Kidney capillary endothelial cell (primary cell): ENCODE results near the gene STEAP2.
"Not testable (repeated sequence)": the region's sequence is repeated elsewhere in the genome, so short reads cannot be mapped to it uniquely, and the experiment has no call there.

Experiments
- DNase-seq: peaks from one replicate; pipeline ENCODE4 v3.0.0-alpha.2; 2018; ENCODE audit warnings: low spot score

Gene STEAP2

GRCh38 chr7:90233569-90233968 is 22.0 kb downstream of the STEAP2 start:
- DNase-seq: no peak

DNA sequence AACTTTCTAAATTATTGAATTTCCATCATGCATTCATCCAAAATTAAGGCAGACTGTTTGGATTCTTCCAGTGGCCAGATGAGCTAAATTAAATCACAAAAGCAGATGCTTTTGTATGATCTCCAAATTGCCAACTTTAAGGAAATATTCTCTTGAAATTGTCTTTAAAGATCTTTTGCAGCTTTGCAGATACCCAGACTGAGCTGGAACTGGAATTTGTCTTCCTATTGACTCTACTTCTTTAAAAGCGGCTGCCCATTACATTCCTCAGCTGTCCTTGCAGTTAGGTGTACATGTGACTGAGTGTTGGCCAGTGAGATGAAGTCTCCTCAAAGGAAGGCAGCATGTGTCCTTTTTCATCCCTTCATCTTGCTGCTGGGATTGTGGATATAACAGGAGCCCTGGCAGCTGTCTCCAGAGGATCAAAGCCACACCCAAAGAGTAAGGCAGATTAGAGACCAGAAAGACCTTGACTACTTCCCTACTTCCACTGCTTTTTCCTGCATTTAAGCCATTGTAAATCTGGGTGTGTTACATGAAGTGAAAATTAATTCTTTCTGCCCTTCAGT is 25.3 kb downstream of the STEAP2 start:
- no peak for DNase-seq

DNA sequence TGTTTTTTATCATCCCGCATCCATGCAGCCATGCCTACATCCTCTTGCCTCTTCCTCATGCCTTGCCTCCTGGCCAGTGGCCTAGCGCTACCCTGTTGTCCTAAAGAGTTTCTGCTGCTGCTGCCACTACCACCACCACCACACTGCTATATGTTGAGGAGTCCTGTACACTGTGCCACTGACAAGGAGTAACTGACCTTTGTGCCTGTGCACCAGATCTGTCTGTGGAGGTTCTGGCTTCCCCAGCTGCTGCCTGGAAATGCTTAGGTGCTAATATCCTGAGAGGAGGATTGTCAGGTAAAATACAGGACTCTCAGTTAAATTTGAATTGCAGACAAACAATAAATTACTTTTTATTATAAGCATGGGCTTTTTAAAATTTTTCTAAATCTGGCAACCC is 26.5 kb downstream of the STEAP2 start:
- no peak for DNase-seq

DNA sequence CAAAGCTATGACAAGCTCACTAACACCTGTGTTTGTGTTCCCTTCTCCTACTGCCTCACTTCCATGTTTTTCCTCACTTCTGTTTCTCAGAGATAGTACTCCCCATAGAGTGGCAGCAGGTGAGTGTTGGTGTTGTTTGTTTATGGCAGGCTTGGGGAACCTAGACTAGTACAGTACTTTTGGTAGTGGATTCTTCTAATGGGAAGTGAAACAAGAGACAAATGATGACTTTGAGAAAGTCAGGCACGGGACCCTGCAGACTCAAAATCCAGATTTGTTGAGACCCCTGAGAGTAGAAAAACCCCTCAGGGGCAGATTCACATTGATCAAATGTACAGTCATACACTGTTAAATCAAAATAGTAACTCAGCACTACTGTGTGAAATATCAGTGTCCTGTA is 27.0 kb downstream of the STEAP2 start:
- DNase-seq: no peak

DNA sequence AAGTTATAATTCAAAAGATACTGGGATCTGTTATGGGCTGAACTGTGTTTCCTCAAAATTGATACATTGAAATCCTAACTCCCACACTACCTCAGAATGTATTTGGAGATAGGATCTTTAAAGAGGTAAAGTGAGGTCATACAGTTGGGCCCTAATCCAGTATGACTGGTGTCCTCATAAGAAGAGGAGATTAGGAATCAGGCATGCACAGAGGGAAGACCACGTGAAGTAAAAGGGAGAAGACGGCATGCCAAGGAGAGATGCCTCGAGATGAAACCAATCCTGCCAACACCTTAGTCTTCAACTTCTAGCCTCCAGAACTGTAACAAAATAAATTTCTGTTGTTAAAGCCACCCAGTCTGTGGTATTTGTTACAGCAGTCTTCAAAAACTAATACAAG is 27.5 kb downstream of the STEAP2 start:
- no peak for DNase-seq

DNA sequence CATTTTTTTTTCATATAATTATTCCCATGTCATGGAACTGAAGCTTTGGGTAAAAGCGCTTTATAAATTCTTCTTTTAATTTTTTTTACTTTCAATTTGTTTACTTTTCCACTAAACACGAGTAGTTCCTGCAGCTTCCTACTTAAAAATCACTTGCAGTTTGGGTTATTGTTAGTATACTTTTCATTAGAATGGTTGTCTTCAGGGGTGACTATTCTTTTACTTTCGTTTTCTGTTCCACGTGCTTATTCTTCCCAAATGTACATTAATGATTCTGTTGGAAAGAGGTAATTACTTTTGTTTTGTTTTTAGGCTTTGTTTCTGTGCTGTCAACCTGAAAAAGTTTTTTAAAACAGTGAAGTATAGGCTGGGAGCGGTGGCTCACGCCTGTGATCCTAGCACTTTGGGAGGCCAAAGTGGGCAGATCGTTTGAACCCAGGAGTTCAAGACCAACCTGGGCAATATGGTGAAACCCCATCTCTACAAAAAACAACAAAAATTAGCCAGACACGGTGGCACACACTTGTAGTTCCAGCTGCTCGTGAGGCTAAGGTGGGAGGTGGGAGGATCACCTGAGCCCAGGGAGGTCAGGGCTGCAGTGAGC is 28.2 kb downstream of the STEAP2 start:
- DNase-seq: no peak

- DNase-seq: no peak
These were observed 31.0 kb downstream of the STEAP2 start for GRCh38 chr7:90242369-90243168.

GRCh38 chr7:90243556-90243955 is 32.0 kb downstream of the STEAP2 start:
- DNase-seq: no peak

DNA sequence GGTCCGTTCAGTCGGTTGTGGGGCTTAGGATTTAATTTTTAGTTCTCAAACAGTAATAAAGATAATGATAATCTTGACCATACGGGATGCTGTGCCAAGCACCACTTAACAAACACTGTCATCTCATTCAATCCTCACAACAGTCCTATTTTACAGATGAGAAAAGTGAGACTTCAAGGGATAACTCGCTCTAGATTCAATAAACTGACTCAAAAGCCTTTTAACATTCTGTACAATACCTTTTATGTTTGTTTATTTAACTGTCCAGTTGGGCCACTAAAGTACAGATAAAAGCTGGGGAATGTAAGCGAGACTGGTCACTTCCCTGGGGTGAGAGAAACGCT is 33.0 kb downstream of the STEAP2 start:
- no peak for DNase-seq

GRCh38 chr7:90244909-90245851 is 33.6 kb downstream of the STEAP2 start, which contains the start of gene CFAP69:
Gene CFAP69 (plus strand): TSS chr7:90245174. CDS start chr7:90245425, 251 bp downstream.
- peak; percentile 60 for DNase-seq

- DNase-seq: no peak
These were observed 34.6 kb downstream of the STEAP2 start for GRCh38 chr7:90246171-90246570.

DNA sequence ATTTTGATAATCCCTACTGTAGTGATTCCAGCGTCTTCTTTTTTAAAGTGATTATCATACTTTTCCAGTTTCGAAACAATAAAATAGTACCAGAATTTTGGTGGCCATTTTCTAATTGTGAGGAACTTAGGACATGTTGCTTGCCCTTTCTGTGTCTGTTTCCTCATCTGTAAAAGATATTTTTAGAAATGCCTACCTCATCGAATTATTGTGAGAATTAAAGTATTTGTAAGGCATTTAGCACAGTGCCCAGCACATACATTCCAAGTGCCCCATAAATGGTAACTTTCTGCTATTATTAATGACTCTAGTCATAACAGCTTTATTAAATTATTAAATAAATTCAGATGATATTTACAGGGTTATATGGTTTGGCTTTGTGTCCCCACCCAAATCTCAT is 37.2 kb downstream of the STEAP2 start:
- no peak for DNase-seq

- DNase-seq: no peak
These were observed 39.2 kb downstream of the STEAP2 start for GRCh38 chr7:90250601-90251303.

DNA sequence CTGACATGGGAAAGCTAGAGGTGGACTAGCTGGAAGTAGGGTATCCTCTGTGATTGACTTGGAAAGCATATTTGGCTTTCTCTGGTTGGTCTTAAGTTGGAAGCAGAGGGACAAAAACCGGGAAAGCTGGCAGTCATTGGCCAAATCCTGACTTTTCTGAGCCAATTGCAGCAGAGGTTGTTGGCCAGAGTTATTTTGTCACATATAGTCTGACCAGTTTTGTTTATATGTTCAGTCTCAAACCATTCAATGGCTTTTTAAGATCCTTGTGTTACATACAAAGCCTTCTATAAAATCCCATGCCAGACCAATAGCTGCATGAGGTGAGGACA is 39.7 kb downstream of the STEAP2 start:
- no peak for DNase-seq

- not testable (repeated sequence) for DNase-seq
These were observed 44.5 kb downstream of the STEAP2 start for GRCh38 chr7:90256011-90256410.

DNA sequence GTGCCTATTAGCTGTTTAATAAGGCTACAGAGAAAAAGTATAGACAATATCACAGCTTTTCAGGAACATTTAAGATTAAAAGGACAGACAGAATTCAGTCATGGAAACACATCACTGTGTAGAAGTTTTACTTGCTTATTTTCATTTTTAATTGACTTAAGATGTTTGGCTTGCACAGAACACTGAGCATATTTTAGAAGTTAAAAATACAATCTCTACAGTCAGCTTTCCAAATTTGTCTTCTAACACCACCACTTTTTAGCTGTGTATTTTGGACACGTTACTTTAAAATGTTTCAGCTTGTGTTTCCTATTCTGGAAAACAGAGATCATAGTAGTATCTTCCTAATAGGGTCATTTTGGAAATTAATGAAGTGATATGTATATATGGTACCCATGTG is 45.2 kb downstream of the STEAP2 start:
- no peak for DNase-seq

GRCh38 chr7:90261441-90261840 is 49.9 kb downstream of the STEAP2 start:
- no peak for DNase-seq

GRCh38 chr7:90262438-90262837 is 50.9 kb downstream of the STEAP2 start:
- peak; percentile 38 for DNase-seq

DNA sequence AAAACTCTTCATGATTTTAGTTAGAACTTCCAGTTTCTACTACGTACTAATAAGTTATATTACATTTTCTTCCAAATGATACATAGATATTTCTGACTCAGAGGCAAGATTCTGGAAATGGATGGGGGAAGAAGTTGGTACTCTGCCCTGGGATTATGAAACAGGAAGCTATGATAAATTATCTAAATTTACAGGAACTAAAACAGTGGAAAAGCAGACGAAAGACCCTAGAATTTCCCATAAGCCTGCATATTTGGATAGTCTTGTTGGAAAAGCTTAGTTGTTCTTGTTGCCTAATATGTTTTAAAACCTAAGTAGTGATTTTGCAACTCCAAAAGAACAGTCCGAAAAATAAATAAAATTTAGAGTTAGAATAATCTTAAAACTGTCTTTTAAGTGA is 55.3 kb downstream of the STEAP2 start:
- no peak for DNase-seq

DNA sequence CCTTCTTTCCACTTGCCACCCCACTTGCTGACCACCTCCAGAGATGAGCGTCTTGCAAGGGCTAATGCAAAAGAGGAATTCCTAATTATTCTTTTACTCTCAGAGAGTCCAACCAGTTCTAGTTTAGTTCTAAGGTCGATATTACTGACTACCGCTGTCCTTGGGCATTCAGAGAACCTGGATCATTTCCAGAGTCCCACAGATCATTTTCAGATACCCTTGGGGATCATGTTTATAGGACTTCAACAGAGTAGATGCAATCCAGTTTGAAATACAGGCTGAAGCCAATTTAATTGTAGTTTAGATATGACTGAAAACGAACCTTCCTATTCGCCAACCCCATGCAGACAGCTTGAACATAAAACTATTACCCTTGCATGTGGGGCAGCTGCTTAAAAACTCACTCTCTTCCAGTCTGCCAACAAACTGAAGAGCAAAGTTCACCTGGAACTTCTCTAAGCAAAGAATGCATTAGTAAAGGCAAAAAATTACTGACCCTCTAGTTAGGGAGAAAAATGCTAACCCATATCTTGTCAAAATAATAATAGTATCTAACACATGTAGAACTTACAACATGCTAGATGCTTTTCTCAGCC is 55.8 kb downstream of the STEAP2 start:
- DNase-seq: no peak

- DNase-seq: no peak
These were observed 57.6 kb downstream of the STEAP2 start for GRCh38 chr7:90269163-90269562.
